H54 (cell line): ENCODE measurements around the gene DSN1.
A peak's percentile ranks its signal among the peaks of the same experiment; 100 is the strongest.
"Not testable (repeated sequence)": the region's sequence is repeated elsewhere in the genome, so short reads cannot be mapped to it uniquely, and the experiment has no call there.

ENCODE experiments used
- DNase-seq: peaks from one replicate; pipeline ENCODE4 v3.0.0; 2011; ENCODE audit warnings: low spot score, mixed read lengths; ENCODE audit not compliant: insufficient read length
- FAIRE-seq: peaks from 3 replicates; lab custom pipeline; 2011; peaks lifted over from hg19 to GRCh38; lab: Jason Lieb, UNC
- POLR2A ChIP-seq: IDR thresholded peaks from 2 replicates; pipeline ENCODE4 v1.6.1; 2011; ENCODE audit warnings: low read depth, mild to moderate bottlenecking, low read length

The DSN1 gene

GRCh38 chr20:36806049-36806448 is 32.5 kb upstream of the DSN1 start:
- no peak for FAIRE-seq
- DNase-seq: no peak
- TF ChIP-seq POLR2A: no peak

- no peak for FAIRE-seq
- DNase-seq: no peak
- TF ChIP-seq POLR2A: no peak
These were observed 31.8 kb upstream of the DSN1 start for GRCh38 chr20:36805396-36805795.

GRCh38 chr20:36804425-36804824 is 30.9 kb upstream of the DSN1 start:
- no peak for TF ChIP-seq POLR2A
- FAIRE-seq: no peak
- no peak for DNase-seq

- peak; percentile 20 for DNase-seq
- no peak for FAIRE-seq
- TF ChIP-seq POLR2A: no peak
These were observed 29.0 kb upstream of the DSN1 start for GRCh38 chr20:36802326-36803222.

- DNase-seq: no peak
- no peak for FAIRE-seq
- TF ChIP-seq POLR2A: no peak
These were observed 26.8 kb upstream of the DSN1 start for GRCh38 chr20:36800410-36800809.

- not testable (repeated sequence) for FAIRE-seq
These were observed 25.8 kb upstream of the DSN1 start for GRCh38 chr20:36799313-36799712.

GRCh38 chr20:36796875-36797274 is 23.3 kb upstream of the DSN1 start:
- no peak for TF ChIP-seq POLR2A
- FAIRE-seq (no peak), DNase-seq (no peak)

More at GRCh38 chr20:36799313-36799712, 25.8 kb upstream of the DSN1 start:
- DNase-seq: not testable (repeated sequence)

- TF ChIP-seq POLR2A: no peak
- DNase-seq: no peak
- FAIRE-seq: no peak
These were observed 22.6 kb upstream of the DSN1 start for GRCh38 chr20:36796117-36796516.

- FAIRE-seq: no peak
- no peak for DNase-seq
- TF ChIP-seq POLR2A: no peak
These were observed 22.1 kb upstream of the DSN1 start for GRCh38 chr20:36795691-36796090.

GRCh38 chr20:36794116-36794474 is 20.5 kb upstream of the DSN1 start:
- DNase-seq (no peak), FAIRE-seq (no peak)
- no peak for TF ChIP-seq POLR2A

GRCh38 chr20:36793294-36794115 is 19.9 kb upstream of the DSN1 start:
- DNase-seq (no peak), FAIRE-seq (no peak)
- TF ChIP-seq POLR2A: no peak

GRCh38 chr20:36792422-36792821 is 18.9 kb upstream of the DSN1 start:
- FAIRE-seq (no peak), DNase-seq (peak; percentile 78)
- TF ChIP-seq POLR2A: no peak

- DNase-seq (no peak), FAIRE-seq (no peak)
- no peak for TF ChIP-seq POLR2A
These were observed 18.3 kb upstream of the DSN1 start for GRCh38 chr20:36791862-36792261.

GRCh38 chr20:36786663-36787062 is 13.1 kb upstream of the DSN1 start:
- DNase-seq (no peak), FAIRE-seq (no peak)
- TF ChIP-seq POLR2A: no peak
